ENCODE measurements around the gene CYP27B1.

Gene CYP27B1

GRCh38 chr12:57802607-57803006, 35.7 kb upstream of the CYP27B1 start:
- no peak for TF ChIP-seq CTCF (conservative IDR thresholded peaks at IDR 0.05)
- TF ChIP-seq ZFX (IDR thresholded peaks at IDR 0.05) = no peak
- no peak overlapping the region for H3K27ac ChIP-seq

GRCh38 chr12:57800965-57801364, 34.1 kb upstream of the CYP27B1 start:
- TF ChIP-seq ZFX (IDR thresholded peaks at IDR 0.05) (no peak), CTCF (conservative IDR thresholded peaks at IDR 0.05) (no peak)
- no peak overlapping the region for H3K27ac ChIP-seq

- TF ChIP-seq CTCF (conservative IDR thresholded peaks at IDR 0.05) = no peak
- TF ChIP-seq ZFX (IDR thresholded peaks at IDR 0.05) = no peak
- no peak overlapping the region for H3K27ac ChIP-seq
Measured at GRCh38 chr12:57797933-57798332, 31.1 kb upstream of the CYP27B1 start.

- TF ChIP-seq CTCF (conservative IDR thresholded peaks at IDR 0.05) (no peak), ZFX (IDR thresholded peaks at IDR 0.05) (no peak)
- no peak overlapping the region for H3K27ac ChIP-seq
Measured at GRCh38 chr12:57796996-57797395, 30.1 kb upstream of the CYP27B1 start.

- H3K27ac ChIP-seq = no peak overlapping the region
- TF ChIP-seq ZFX (IDR thresholded peaks at IDR 0.05) = no peak
- no peak for TF ChIP-seq CTCF (conservative IDR thresholded peaks at IDR 0.05)
Measured at GRCh38 chr12:57795354-57795753, 28.5 kb upstream of the CYP27B1 start.

GRCh38 chr12:57793920-57794319, 27.0 kb upstream of the CYP27B1 start:
- TF ChIP-seq ZFX (IDR thresholded peaks at IDR 0.05) (no peak), CTCF (conservative IDR thresholded peaks at IDR 0.05) (no peak)
- no peak overlapping the region for H3K27ac ChIP-seq

GRCh38 chr12:57783861-57784260, 17.0 kb upstream of the CYP27B1 start:
- TF ChIP-seq ZFX (IDR thresholded peaks at IDR 0.05) (no peak), CTCF (conservative IDR thresholded peaks at IDR 0.05) (no peak)
- H3K27ac ChIP-seq = no peak overlapping the region
